ENCODE measurements around the gene HSPH1.

- TF ChIP-seq CTCF (IDR thresholded peaks at IDR 0.05; ENCODE audit: low read depth, low read length) (no peak), MAX (IDR thresholded peaks at IDR 0.05; ENCODE audit: low read depth, low read length) (no peak)
Observed at GRCh38 chr13:31105020-31105795, 56.5 kb downstream of the HSPH1 start.
